Aorta (tissue), 5 donors: ENCODE results near the gene TNNI2. TPM values are rescaled to one million over a fixed set of nuclear protein-coding genes. Genes with fewer than 3 reads are reported as not detected.

ENCODE experiments used
- ATAC-seq: fragments of 200-7000 bp; cut with Tn5 transposase; one replicate; pipeline ENCODE4 v1.9.1; 2022; ENCODE audit warnings: moderate library complexity; ENCODE audit not compliant: low FRiP score
- DNase-seq, 2 donors: peaks; one replicate each; pipeline ENCODE4 v3.0.0-alpha.2; 2020
- H3K27ac ChIP-seq, 2 donors: one replicate each; pipeline ENCODE4 v1.5.1; 2013; ENCODE audit warnings: low read length in 2 of 2, mild to moderate bottlenecking in 2 of 2, moderate library complexity in 2 of 2, control low read depth in 1 of 2, inconsistent platforms in 1 of 2, low read depth in 1 of 2
- H3K27me3 ChIP-seq, 2 donors: one replicate each; pipeline ENCODE4 v1.6.1; 2013; ENCODE audit warnings: control low read depth in 1 of 2, low read length in 1 of 2, mild to moderate bottlenecking in 1 of 2, moderate library complexity in 1 of 2; ENCODE audit not compliant: insufficient read depth in 2 of 2, control insufficient read depth in 1 of 2
- H3K36me3 ChIP-seq, 2 donors: one replicate each; pipeline ENCODE4 v1.6.1; 2013; ENCODE audit warnings: control low read depth in 1 of 2, low read length in 1 of 2, mild to moderate bottlenecking in 1 of 2; ENCODE audit not compliant: insufficient read depth in 2 of 2, control insufficient read depth in 1 of 2
- H3K4me1 ChIP-seq, 2 donors: one replicate each; pipeline ENCODE4 v1.6.1; 2013; ENCODE audit warnings: low read length in 2 of 2, control low read depth in 1 of 2, mild to moderate bottlenecking in 1 of 2, moderate library complexity in 1 of 2; ENCODE audit not compliant: insufficient read depth in 2 of 2, control insufficient read depth in 1 of 2
- H3K4me3 ChIP-seq, 2 donors: one replicate each; pipeline ENCODE4 v1.5.1; 2013; ENCODE audit warnings: low read length in 2 of 2, control low read depth in 1 of 2, mild to moderate bottlenecking in 1 of 2
- H3K9me3 ChIP-seq: one replicate; pipeline ENCODE4 v1.6.1; 2013; ENCODE audit warnings: mild to moderate bottlenecking, low read length; ENCODE audit not compliant: control insufficient read depth
- WGBS, 2 donors: extraction: QIAGEN DNeasy Blood & Tissue Kit; methylation state at CpG; one replicate each; pipeline ENCODE4 v1.1.7; 2013; 5-methylcytosine and 5-hydroxymethylcytosine counted together
- intact Hi-C, 2 donors: fragments of 100-400 bp; cut with DNase I; formaldehyde crosslinking; loops; one replicate each; pipeline versions ENCODE4 v1.14.2 to v1.15.0; 2022
- polyA plus RNA-seq, 2 donors: library from polyadenylated mRNA; stranded (reverse); fragments of 200-250 nt; gene quantifications; one replicate each; pipeline ENCODE4 v1.2.3, GENCODE V29; 2013
- total RNA-seq, 2 donors: library from RNA; stranded (reverse); fragmentation: NEBNext Ultra II Directional; extraction: Animal tissue kit (Norgen Biotek cat#: 25700); gene quantifications; one replicate each; pipeline ENCODE4 v1.2.1, GENCODE V29; 2021
- donor health status: healthy with polysubstance abuse.
- donor health status: Bipolar disorder and iron deficiency.
- donor health status: DM: no; HTN: no; CAD: no.
- donor health status: DM: no; HTN: no; CAD: no.
- donor health status: DM: yes; HTN: yes; CAD: no.

The TNNI2 gene
- total and polyA plus RNA-seq, 4 donors = 0.75 to 2.2 (median 0.81) TPM

GRCh38 chr11:1861435-1862411, 22.9 kb downstream of the TNNI2 start:
- no peak for ATAC-seq

GRCh38 chr11:1862588-1863351, 24.0 kb downstream of the TNNI2 start:
- 70 to 81% methylated on average over 14 of the region's 14 CpGs for WGBS, 2 donors
- H3K4me3 ChIP-seq = no peak overlapping the region
- peak overlapping the region in 1 of 2 donors; percentile 33 for H3K27ac ChIP-seq
- ATAC-seq (peak; percentile 8), DNase-seq (peak in 1 of 2 donors; percentile 78)
- H3K9me3 ChIP-seq = no peaks in the 10 kb centered on the region
- peaks cover 0 to 3% of the 10 kb centered on the region in 2 donors for H3K4me1 ChIP-seq
- no peaks in the 10 kb centered on the region for H3K27me3 ChIP-seq
- H3K36me3 ChIP-seq = no peaks in the 10 kb centered on the region
- intact Hi-C loops = no loop called here

More at GRCh38 chr11:1861435-1862411, 22.9 kb downstream of the TNNI2 start:
- no peak overlapping the region for H3K4me3 ChIP-seq
- no peak overlapping the region for H3K27ac ChIP-seq
- no peak for DNase-seq
- H3K4me1 ChIP-seq = peaks cover 0 to 3% of the 10 kb centered on the region in 2 donors
- WGBS, 2 donors = 90 to 98% methylated on average over 4 of the region's 4 CpGs
- H3K27me3 ChIP-seq = no peaks in the 10 kb centered on the region
- H3K9me3 ChIP-seq = no peaks in the 10 kb centered on the region
- intact Hi-C loops = no loop called here
- no peaks in the 10 kb centered on the region for H3K36me3 ChIP-seq

GRCh38 chr11:1863352-1864216, 24.8 kb downstream of the TNNI2 start:
- 4 to 6% methylated on average over 26 to 27 of the region's 27 CpGs for WGBS, 2 donors
- intact Hi-C loops = no loop called here
- peak; percentile 91 for ATAC-seq
- Histone ChIP-seq H3K4me3 (no peak overlapping the region), H3K27ac (peak overlapping the region in 1 of 2 donors; percentile 77), H3K36me3 (no peaks in the 10 kb centered on the region), H3K27me3 (no peaks in the 10 kb centered on the region), H3K4me1 (peaks cover 0 to 3% of the 10 kb centered on the region in 2 donors), H3K9me3 (no peaks in the 10 kb centered on the region)
- peak; percentile 95 for DNase-seq

- Histone ChIP-seq H3K4me3 (no peak overlapping the region), H3K4me1 (peaks cover 0 to 3% of the 10 kb centered on the region in 2 donors), H3K36me3 (no peaks in the 10 kb centered on the region), H3K27ac (peak overlapping the region in 1 of 2 donors; percentile 79), H3K9me3 (no peaks in the 10 kb centered on the region), H3K27me3 (no peaks in the 10 kb centered on the region)
- DNase-seq (peak in 1 of 2 donors; percentile 79), ATAC-seq (peak; percentile 13)
- intact Hi-C loops = no loop called here
- 5% methylated on average over 18 of the region's 18 CpGs for WGBS, 2 donors
Observed at GRCh38 chr11:1864231-1864630, 25.4 kb downstream of the TNNI2 start.

- peak in 1 of 2 donors; percentile 81 for DNase-seq
- Histone ChIP-seq H3K27ac (peak overlapping the region in 1 of 2 donors; percentile 79), H3K4me3 (no peak overlapping the region), H3K27me3 (no peaks in the 10 kb centered on the region), H3K9me3 (no peaks in the 10 kb centered on the region), H3K4me1 (peaks cover 0 to 3% of the 10 kb centered on the region in 2 donors), H3K36me3 (no peaks in the 10 kb centered on the region)
- peak; percentile 5 for ATAC-seq
- intact Hi-C loops = no loop called here
- WGBS, 2 donors = 53% methylated on average over 29 to 30 of the region's 30 CpGs
Observed at GRCh38 chr11:1864831-1865665, 26.3 kb downstream of the TNNI2 start.

GRCh38 chr11:1866226-1866625, 27.4 kb downstream of the TNNI2 start:
- H3K4me1 ChIP-seq = peaks cover 0 to 3% of the 10 kb centered on the region in 2 donors

GRCh38 chr11:1866776-1867175, 28.0 kb downstream of the TNNI2 start:
- Histone ChIP-seq H3K27ac (no peak overlapping the region), H3K27me3 (no peaks in the 10 kb centered on the region), H3K9me3 (no peaks in the 10 kb centered on the region), H3K4me3 (no peak overlapping the region), H3K4me1 (peaks cover 0 to 3% of the 10 kb centered on the region in 2 donors), H3K36me3 (no peaks in the 10 kb centered on the region)
- ATAC-seq = no peak
- WGBS, 2 donors = 69 to 71% methylated on average over 14 to 15 of the region's 15 CpGs
- DNase-seq = no peak
- intact Hi-C loops = no loop called here

More at GRCh38 chr11:1866226-1866625, 27.4 kb downstream of the TNNI2 start:
- DNase-seq (no peak), ATAC-seq (no peak)
- Histone ChIP-seq H3K27me3 (no peaks in the 10 kb centered on the region), H3K27ac (no peak overlapping the region), H3K9me3 (no peaks in the 10 kb centered on the region), H3K36me3 (no peaks in the 10 kb centered on the region), H3K4me3 (no peak overlapping the region)
- WGBS, 2 donors = 77 to 83% methylated on average over 8 of the region's 8 CpGs
- intact Hi-C loops = no loop called here
